Activated naive CD4-positive, alpha-beta T cell treated with anti-CD3 and anti-CD28 coated beads for 36 hours (primary cell): ENCODE results near the gene C19orf73. TPM values are rescaled to one million over a fixed set of nuclear protein-coding genes. Genes with fewer than 3 reads are reported as not detected.

Source experiments
- CTCF ChIA-PET: fragments of 350-600 bp; sonication (Branson Sonifier 250); formaldehyde crosslinking; loops from one replicate; lab custom pipeline; 2021; ENCODE audit warnings: antibody characterized with exemption; lab: Charles Lee
- DNase-seq: peaks from one replicate; pipeline ENCODE4 v3.0.0-alpha.2; 2020
- H3K27ac Mint-ChIP-seq: one replicate; pipeline ENCODE4 v1.8.0; 2021; ENCODE audit warnings: mild to moderate bottlenecking, mixed read lengths
- H3K27me3 Mint-ChIP-seq: one replicate; pipeline ENCODE4 v1.8.0; 2021; ENCODE audit warnings: low read depth, mixed read lengths
- H3K36me3 Mint-ChIP-seq: one replicate; pipeline ENCODE4 v1.8.0; 2021; ENCODE audit warnings: low read depth, mixed read lengths
- H3K4me1 Mint-ChIP-seq: one replicate; pipeline ENCODE4 v1.8.0; 2021; ENCODE audit warnings: low read depth, mixed read lengths
- H3K4me3 Mint-ChIP-seq: one replicate; pipeline ENCODE4 v1.8.0; 2021; ENCODE audit warnings: mild to moderate bottlenecking, moderate library complexity, mixed read lengths
- H3K9me3 Mint-ChIP-seq: one replicate; pipeline ENCODE4 v1.8.0; 2021; ENCODE audit warnings: mixed read lengths
- intact Hi-C: fragments of 100-400 bp; cut with micrococcal nuclease; formaldehyde crosslinking; loops from one replicate; pipeline ENCODE4 v1.15.1; 2023
- total RNA-seq, 2 experiments: library from RNA; stranded (reverse); gene quantifications; one replicate each; pipeline ENCODE4 v1.2.3, GENCODE V29; 2021

C19orf73 gene
- total RNA-seq, 2 experiments from 2014 or later, result 1.5 to 1.9 TPM

DNA sequence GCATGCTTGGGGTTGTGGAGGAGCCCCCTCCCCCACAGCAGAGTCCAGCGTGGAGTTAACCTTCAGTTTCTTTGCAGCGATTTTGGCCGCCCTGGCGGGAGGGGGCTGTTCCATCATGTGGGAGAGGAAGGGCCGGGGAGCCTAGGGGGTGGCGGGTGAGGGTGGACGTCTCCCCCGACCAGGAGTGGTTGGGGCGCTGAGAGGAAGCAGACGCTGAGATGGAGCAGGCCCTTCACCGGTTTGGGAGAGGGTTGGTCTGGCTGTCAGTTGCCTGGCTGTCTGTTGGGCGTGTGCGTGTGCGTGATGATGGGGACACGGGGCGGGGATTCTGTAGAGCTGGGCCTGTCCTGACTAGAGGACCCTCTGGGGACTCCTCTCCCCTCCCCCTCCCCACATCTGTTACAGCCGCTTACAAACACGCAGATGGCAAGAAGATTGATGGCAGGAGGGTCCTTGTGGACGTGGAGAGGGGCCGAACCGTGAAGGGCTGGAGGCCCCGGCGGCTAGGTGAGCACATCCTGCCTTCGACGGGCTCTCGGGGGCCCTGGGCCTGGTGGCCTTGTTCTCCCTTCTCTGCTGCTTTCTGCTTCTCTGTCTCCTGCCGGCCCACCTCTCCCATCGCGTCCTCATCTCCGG is 14.6 kb downstream of the C19orf73 start:
- Mint-ChIP-seq H3K27me3 (no peaks in the 10 kb centered on the region), H3K4me1 (peaks cover 2% of the 10 kb centered on the region), H3K4me3 (no peak overlapping the region), H3K36me3 (peaks cover 40% of the 10 kb centered on the region), H3K27ac (no peak overlapping the region), H3K9me3 (no peaks in the 10 kb centered on the region)
- DNase-seq, result no peak
- CTCF ChIA-PET, result interaction anchor here (1.1 to 2.1 kb wide), 3 partner anchors 11 to 111 kb away, joined by 3 to 16 read pairs (median 4); partner anchors contain the start of genes LIN7B and RUVBL2
- intact Hi-C loops, result no loop called here

DNA sequence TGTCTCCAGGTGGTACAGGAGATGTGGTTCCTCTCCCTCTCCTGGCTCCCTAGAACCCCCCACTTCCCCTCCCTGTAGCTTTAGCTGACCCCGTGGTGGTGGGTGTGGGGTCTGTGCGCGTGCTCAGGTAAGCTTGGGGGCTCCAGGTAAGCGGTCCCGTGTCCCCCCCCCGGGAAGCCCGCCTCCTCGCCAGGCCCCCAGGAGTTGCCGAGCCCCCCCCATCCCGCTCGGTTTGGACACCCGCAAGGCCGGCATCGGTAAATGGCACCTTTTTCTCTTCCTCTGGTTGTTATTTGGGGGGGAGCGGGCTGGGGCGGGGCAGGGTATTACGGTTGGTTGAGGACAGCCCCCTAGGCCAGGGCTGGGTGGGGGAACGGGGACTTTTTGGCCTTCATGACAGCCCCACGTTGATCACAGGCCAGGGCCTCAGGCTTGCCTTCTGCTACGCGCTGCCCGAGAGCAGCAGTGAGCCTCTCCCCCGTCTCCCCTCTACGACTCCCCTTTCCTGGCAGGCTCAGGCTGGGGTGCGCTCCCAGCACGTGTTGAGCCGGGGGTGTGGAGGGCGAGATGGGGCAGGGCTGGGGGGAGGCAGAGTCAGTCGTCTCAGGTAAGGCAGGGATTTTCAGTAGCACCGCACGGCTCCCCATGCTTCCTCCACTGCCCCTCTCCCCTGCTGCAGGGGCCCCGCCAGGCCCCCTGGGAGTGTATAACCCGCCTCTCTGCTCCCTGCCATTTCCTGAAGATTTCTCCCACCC is 15.4 kb downstream of the C19orf73 start:
- Mint-ChIP-seq H3K4me1 (peaks cover 2% of the 10 kb centered on the region), H3K9me3 (no peaks in the 10 kb centered on the region), H3K4me3 (no peak overlapping the region), H3K27ac (no peak overlapping the region), H3K27me3 (no peaks in the 10 kb centered on the region), H3K36me3 (peaks cover 39% of the 10 kb centered on the region)
- CTCF ChIA-PET, result interaction anchor here (1.0 kb wide), 1 partner anchor 10 kb away, joined by 3 read pairs; no protein-coding TSS in a partner anchor
- no peak for DNase-seq
- intact Hi-C loops, result no loop called here

DNA sequence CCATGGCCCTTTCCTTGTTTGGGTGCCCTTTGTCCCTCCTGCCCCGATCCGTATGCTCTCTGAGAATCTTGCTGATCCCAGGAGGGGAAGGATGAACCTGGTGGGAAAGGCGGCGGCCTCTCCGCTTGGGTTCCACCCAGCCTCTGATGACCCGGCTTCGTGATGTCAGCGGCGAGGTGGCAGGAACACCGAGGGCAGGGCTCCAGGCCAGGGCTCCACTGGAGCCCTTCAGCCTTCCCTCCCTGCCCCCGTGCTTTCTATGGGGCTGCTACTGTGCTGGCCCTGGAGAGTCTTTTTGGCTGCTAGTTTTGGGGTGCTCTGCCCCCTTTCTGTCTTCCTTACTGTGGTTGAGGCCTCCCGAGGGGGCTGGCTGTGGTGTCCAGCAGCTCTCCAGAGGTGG is 16.6 kb downstream of the C19orf73 start:
- Mint-ChIP-seq H3K27ac (no peak overlapping the region), H3K36me3 (peaks cover 38% of the 10 kb centered on the region), H3K9me3 (no peaks in the 10 kb centered on the region), H3K27me3 (no peaks in the 10 kb centered on the region), H3K4me3 (no peak overlapping the region), H3K4me1 (peaks cover 2% of the 10 kb centered on the region)
- intact Hi-C loops, result no loop called here
- CTCF ChIA-PET, result no interaction called here
- DNase-seq, result no peak

- Mint-ChIP-seq H3K27ac (no peak overlapping the region), H3K27me3 (no peaks in the 10 kb centered on the region), H3K4me3 (no peak overlapping the region), H3K36me3 (peaks cover 30% of the 10 kb centered on the region), H3K4me1 (no peaks in the 10 kb centered on the region), H3K9me3 (no peaks in the 10 kb centered on the region)
- intact Hi-C loops, result no loop called here
- CTCF ChIA-PET, result no interaction called here
- no peak for DNase-seq
Observed at GRCh38 chr19:49101160-49101559, 17.8 kb downstream of the C19orf73 start.

GRCh38 chr19:49098795-49099194 is 20.1 kb downstream of the C19orf73 start:
- no peaks in the 10 kb centered on the region for H3K27me3 Mint-ChIP-seq
- H3K4me3 Mint-ChIP-seq, result no peak overlapping the region
- no peaks in the 10 kb centered on the region for H3K9me3 Mint-ChIP-seq
- intact Hi-C loops, result no loop called here
- CTCF ChIA-PET, result interaction anchor here (0.8 to 3.0 kb wide), 12 partner anchors 8 to 202 kb away, joined by 3 to 27 read pairs (median 5); partner anchors contain the start of gene LIN7B
- no peak overlapping the region for H3K27ac Mint-ChIP-seq
- DNase-seq, result no peak
- H3K4me1 Mint-ChIP-seq, result peaks cover 2% of the 10 kb centered on the region
- H3K36me3 Mint-ChIP-seq, result peaks cover 24% of the 10 kb centered on the region

- CTCF ChIA-PET, result interaction anchor here (0.5 to 3.0 kb wide), 29 partner anchors 9 to 344 kb away, joined by 3 to 27 read pairs (median 4); partner anchors contain the start of gene LIN7B
Observed at GRCh38 chr19:49097453-49098288, 21.3 kb downstream of the C19orf73 start.

DNA sequence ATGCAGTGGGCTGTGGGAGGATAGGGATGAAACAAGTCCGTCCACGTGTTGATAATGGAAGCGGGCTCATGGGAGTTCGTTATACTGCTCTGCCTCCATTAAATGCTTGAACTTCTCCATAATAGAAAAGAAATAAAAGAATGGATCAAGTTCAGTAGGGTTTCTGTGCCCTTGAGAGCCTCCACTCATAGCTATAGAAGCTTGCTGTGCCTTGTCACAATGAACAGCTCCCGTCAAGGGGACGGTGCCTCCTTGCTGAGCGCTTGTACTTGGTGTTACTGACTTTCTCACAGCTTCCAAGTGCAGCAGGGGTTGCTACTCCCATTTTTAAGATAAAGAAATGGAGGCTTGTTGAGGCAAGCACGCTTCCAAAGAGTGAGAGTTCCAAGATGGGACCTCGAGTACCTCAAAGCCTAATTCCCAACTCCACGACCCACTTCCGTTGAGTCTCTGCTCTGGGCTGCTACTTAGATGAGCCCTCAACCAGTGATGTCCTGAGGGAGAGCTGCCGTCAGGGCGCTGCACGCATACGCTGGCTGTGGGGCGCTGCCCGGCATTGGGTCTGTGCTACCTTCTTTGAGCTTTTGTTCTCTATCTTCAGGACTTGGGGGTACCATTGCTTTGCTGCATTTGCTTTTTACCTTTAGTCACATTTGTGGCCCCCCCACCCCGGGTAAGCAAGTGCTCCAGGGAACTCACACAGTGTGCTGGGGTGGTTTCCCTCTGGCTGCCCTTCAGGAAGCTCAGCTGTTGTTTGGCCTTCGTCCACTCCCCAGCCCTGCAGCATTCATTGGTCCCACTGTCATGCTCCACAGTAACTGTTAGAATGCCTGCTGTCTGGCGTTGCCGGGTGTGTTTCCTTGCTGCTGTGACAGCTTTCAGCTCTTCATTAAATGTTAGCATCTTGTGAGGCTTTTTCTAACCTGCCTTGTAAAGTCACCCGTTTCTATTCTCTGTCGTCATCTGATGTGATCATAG is 24.1 kb downstream of the C19orf73 start:
- no peak overlapping the region for H3K27ac Mint-ChIP-seq
- CTCF ChIA-PET, result interaction anchor here (0.6 to 3.0 kb wide), 3 partner anchors 11 to 131 kb away, joined by 3 to 9 read pairs (median 3); no protein-coding TSS in a partner anchor
- H3K9me3 Mint-ChIP-seq, result no peaks in the 10 kb centered on the region
- intact Hi-C loops, result no loop called here
- DNase-seq, result no peak
- peaks cover 41% of the 10 kb centered on the region for H3K36me3 Mint-ChIP-seq
- no peak overlapping the region for H3K4me3 Mint-ChIP-seq
- H3K4me1 Mint-ChIP-seq, result peaks cover 21% of the 10 kb centered on the region
- no peaks in the 10 kb centered on the region for H3K27me3 Mint-ChIP-seq

More at GRCh38 chr19:49097453-49098288, 21.3 kb downstream of the C19orf73 start:
- Mint-ChIP-seq H3K4me3 (no peak overlapping the region), H3K27ac (no peak overlapping the region), H3K27me3 (no peaks in the 10 kb centered on the region), H3K36me3 (peaks cover 25% of the 10 kb centered on the region), H3K4me1 (peaks cover 4% of the 10 kb centered on the region), H3K9me3 (no peaks in the 10 kb centered on the region)
- DNase-seq, result peak; percentile 78
- intact Hi-C loops, result loop anchor here (1.0 kb wide), 2 partner anchors 49 to 102 kb away; no protein-coding TSS in a partner anchor

DNA sequence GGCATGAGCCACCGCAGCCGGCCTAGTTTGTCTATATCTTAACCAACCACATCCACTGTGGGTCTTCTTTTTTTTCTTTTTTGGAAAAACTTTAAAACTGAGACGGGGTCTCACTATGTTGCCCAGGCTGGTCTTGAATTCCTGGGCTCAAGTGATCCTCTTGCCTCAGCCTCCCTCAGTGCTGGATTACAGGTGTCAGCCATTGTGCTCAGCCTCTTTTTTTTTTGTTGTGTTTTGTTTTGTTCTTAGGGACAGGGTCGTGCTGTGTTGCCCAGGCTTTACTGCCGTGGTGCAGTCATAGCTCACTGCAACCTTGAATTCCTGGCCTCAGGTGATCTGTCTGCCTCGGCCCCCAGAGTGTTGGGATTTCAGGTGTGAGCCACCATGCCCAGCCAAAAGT is 26.3 kb downstream of the C19orf73 start:
- Mint-ChIP-seq H3K9me3 (no peaks in the 10 kb centered on the region), H3K36me3 (peaks cover 38% of the 10 kb centered on the region), H3K4me3 (no peak overlapping the region), H3K4me1 (peaks cover 29% of the 10 kb centered on the region), H3K27ac (no peak overlapping the region), H3K27me3 (no peaks in the 10 kb centered on the region)
- CTCF ChIA-PET, result interaction anchor here (0.7 kb wide), 1 partner anchor 22 kb away, joined by 3 read pairs; no protein-coding TSS in a partner anchor
- intact Hi-C loops, result no loop called here
- no peak for DNase-seq

GRCh38 chr19:49091391-49092038 is 27.4 kb downstream of the C19orf73 start:
- CTCF ChIA-PET, result no interaction called here
- no peaks in the 10 kb centered on the region for H3K9me3 Mint-ChIP-seq
- H3K27me3 Mint-ChIP-seq, result no peaks in the 10 kb centered on the region
- no peak for DNase-seq
- H3K36me3 Mint-ChIP-seq, result peaks cover 45% of the 10 kb centered on the region
- peak overlapping the region; percentile 33 for H3K27ac Mint-ChIP-seq
- intact Hi-C loops, result no loop called here
- H3K4me1 Mint-ChIP-seq, result peaks cover 40% of the 10 kb centered on the region
- H3K4me3 Mint-ChIP-seq, result no peak overlapping the region

DNA sequence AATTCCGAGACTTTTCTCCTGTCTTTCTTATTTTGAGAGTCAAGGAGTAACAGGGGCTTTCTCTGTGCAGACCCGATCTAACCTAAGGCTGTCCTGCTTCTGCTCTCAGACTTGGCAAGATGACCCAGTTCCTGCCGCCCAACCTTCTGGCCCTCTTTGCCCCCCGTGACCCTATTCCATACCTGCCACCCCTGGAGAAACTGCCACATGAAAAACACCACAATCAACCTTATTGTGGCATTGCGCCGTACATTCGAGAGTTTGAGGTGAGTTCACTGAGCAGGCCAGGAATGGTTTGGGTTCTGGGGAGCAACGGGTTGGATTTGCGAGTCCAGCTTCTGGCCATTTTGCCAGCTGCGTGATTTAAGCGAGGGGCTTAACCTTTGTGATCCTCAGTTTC is 32.6 kb downstream of the C19orf73 start:
- intact Hi-C loops, result loop anchor here (5.0 kb wide), 1 partner anchor 289 kb away; no protein-coding TSS in a partner anchor
- Mint-ChIP-seq H3K4me3 (peak overlapping the region; percentile 96), H3K9me3 (no peaks in the 10 kb centered on the region), H3K27me3 (no peaks in the 10 kb centered on the region), H3K36me3 (peaks cover 39% of the 10 kb centered on the region), H3K27ac (peak overlapping the region; percentile 93), H3K4me1 (peaks cover 40% of the 10 kb centered on the region)
- CTCF ChIA-PET, result interaction anchor here (1.5 to 1.7 kb wide), 2 partner anchors 12 to 20 kb away, joined by 3 to 7 read pairs; no protein-coding TSS in a partner anchor
- no peak for DNase-seq
